A549 (cell line): ENCODE results near the gene PIANP. TPM values are rescaled to one million over a fixed set of nuclear protein-coding genes. Genes with fewer than 3 reads are reported as not detected.

Experiments
- ATAC-seq, 2 experiments: fragments of 200-7000 bp in 1 of 2; fragments of >200 bp in 1 of 2; cut with Nextera tagmentation in 1 of 2; cut with Tn5 transposase in 1 of 2; 3 replicates each; pipeline versions ENCODE4 v1.8.0 to v1.9.1; 2018 to 2020; ENCODE audit warnings: mild to moderate bottlenecking in 1 of 2, moderate library complexity in 1 of 2
- CTCF ChIA-PET: fragments of 300-600 bp; sonication (Branson Sonifier 250); formaldehyde crosslinking; extraction: SDS; loops from one replicate; lab custom pipeline; 2021; ENCODE audit warnings: antibody characterized with exemption, inconsistent platforms; lab: Yijun Ruan, JAX
- POLR2A ChIA-PET: fragments of 350-600 bp; formaldehyde crosslinking; extraction: SDS; loops from one replicate; lab custom pipeline; 2021; ENCODE audit warnings: antibody characterized with exemption, inconsistent platforms; lab: Yijun Ruan, JAX
- DNase-seq, 2 experiments: peaks; one replicate each; pipeline versions ENCODE4 v3.0.0 to v3.0.0-alpha.2; 2011 to 2016; ENCODE audit warnings: low read depth in 1 of 2, low spot score in 1 of 2
- FAIRE-seq: peaks from 2 replicates; lab custom pipeline; 2011; peaks lifted over from hg19 to GRCh38; lab: Jason Lieb, UNC
- H3K27ac ChIP-seq, 2 experiments: fragments of >200 bp; sonication (Bioruptor Twin); formaldehyde crosslinking; 3 replicates each; pipeline ENCODE4 v1.5.1; 2016 to 2017
- H3K4me1 ChIP-seq: fragments of >200 bp; sonication (Bioruptor Twin); formaldehyde crosslinking; 3 replicates; pipeline ENCODE4 v1.6.1; 2016
- H3K4me2 ChIP-seq: fragments of >200 bp; sonication (Bioruptor Twin); formaldehyde crosslinking; 3 replicates; pipeline ENCODE4 v1.6.1; 2016
- H3K4me3 ChIP-seq: fragments of >200 bp; sonication (Bioruptor Twin); formaldehyde crosslinking; 3 replicates; pipeline ENCODE4 v1.5.1; 2016
- H3K9me3 ChIP-seq: fragments of >200 bp; sonication (Bioruptor Twin); formaldehyde crosslinking; 3 replicates; pipeline ENCODE4 v1.6.1; 2016
- BCL3 ChIP-seq: fragments of >200 bp; sonication (Bioruptor Twin); formaldehyde crosslinking; IDR thresholded peaks from 3 replicates; pipeline ENCODE4 v1.6.1; 2016
- CBX8 ChIP-seq: fragments of 200-600 bp; sonication (generic); IDR thresholded peaks from 2 replicates; pipeline ENCODE4 v1.6.1; 2016
- CEBPB ChIP-seq, 2 experiments: fragments of >200 bp in 1 of 2; sonication (Bioruptor Twin) in 1 of 2; formaldehyde crosslinking in 1 of 2; IDR thresholded peaks; 2 replicates each; pipeline ENCODE4 v1.6.1; 2012 to 2016
- CHD4 ChIP-seq: fragments of 200-600 bp; sonication (generic); IDR thresholded peaks from 2 replicates; pipeline ENCODE4 v1.6.1; 2016; ENCODE audit warnings: antibody characterized with exemption, mild to moderate bottlenecking, borderline replicate concordance
- EHF ChIP-seq: fragments of 250-450 bp; sonication (Bioruptor Pico); IDR thresholded peaks from 2 replicates; pipeline ENCODE4 v1.5.0; 2020; ENCODE audit warnings: mild to moderate bottlenecking
- ELK1 ChIP-seq: fragments of 150-350 bp; IDR thresholded peaks from 2 replicates; pipeline ENCODE4 v1.6.1; 2014; ENCODE audit warnings: low read depth, mild to moderate bottlenecking, low read length
- FOSB ChIP-seq: fragments of 250-450 bp; sonication (Bioruptor Pico); IDR thresholded peaks from 2 replicates; pipeline ENCODE4 v1.5.0; 2020; ENCODE audit warnings: mild to moderate bottlenecking, moderate library complexity
- FOXS1 ChIP-seq: fragments of 250-450 bp; sonication (Bioruptor Pico); IDR thresholded peaks from 2 replicates; pipeline ENCODE4 v1.5.0; 2020; ENCODE audit warnings: mild to moderate bottlenecking, moderate library complexity
- HES2 ChIP-seq: fragments of >200 bp; sonication (Bioruptor Twin); formaldehyde crosslinking; IDR thresholded peaks from 2 replicates; pipeline ENCODE4 v1.6.1; 2016
- HMGXB4 ChIP-seq: fragments of 250-450 bp; sonication (Bioruptor Pico); IDR thresholded peaks from 2 replicates; pipeline ENCODE4 v1.5.0; 2021; ENCODE audit warnings: mild to moderate bottlenecking, moderate library complexity, borderline replicate concordance
- HOXA7 ChIP-seq: fragments of 250-450 bp; sonication (Bioruptor Pico); IDR thresholded peaks from 2 replicates; pipeline ENCODE4 v1.5.0; 2020; ENCODE audit warnings: mild to moderate bottlenecking, moderate library complexity
- KDM1A ChIP-seq: fragments of 200-600 bp; sonication (generic); IDR thresholded peaks from 2 replicates; pipeline ENCODE4 v1.6.1; 2016; ENCODE audit warnings: low read depth, mild to moderate bottlenecking
- KDM5A ChIP-seq: fragments of 200-600 bp; sonication (generic); IDR thresholded peaks from 2 replicates; pipeline ENCODE4 v1.6.1; 2016; ENCODE audit warnings: antibody characterized with exemption, mild to moderate bottlenecking
- MAX ChIP-seq: IDR thresholded peaks from 2 replicates; pipeline ENCODE4 v1.6.1; 2012
- MAZ ChIP-seq: fragments of 150-350 bp; IDR thresholded peaks from 2 replicates; pipeline ENCODE4 v1.6.1; 2014; ENCODE audit warnings: antibody characterized with exemption, low read depth, low read length, borderline replicate concordance
- NPAS2 ChIP-seq: fragments of 250-450 bp; sonication (Bioruptor Pico); IDR thresholded peaks from 2 replicates; pipeline ENCODE4 v1.8.0; 2022; ENCODE audit warnings: mild to moderate bottlenecking, moderate library complexity, borderline replicate concordance
- NR3C1 ChIP-seq: fragments of >200 bp; sonication (Bioruptor Twin); formaldehyde crosslinking; IDR thresholded peaks from 3 replicates; pipeline ENCODE4 v1.6.1; 2017
- RAD21 ChIP-seq, 2 experiments: fragments of >200 bp in 1 of 2; sonication (Bioruptor Twin) in 1 of 2; formaldehyde crosslinking in 1 of 2; IDR thresholded peaks in 1 of 2; conservative IDR thresholded peaks in 1 of 2; 2 replicates in 1 of 2; 3 replicates in 1 of 2; pipeline ENCODE4 v1.6.1; 2012 to 2018; ENCODE audit warnings: inconsistent platforms in 1 of 2
- RARB ChIP-seq: fragments of 250-450 bp; sonication (Bioruptor Pico); IDR thresholded peaks from 2 replicates; pipeline ENCODE4 v1.8.0; 2021; ENCODE audit warnings: mild to moderate bottlenecking, moderate library complexity
- RNF2 ChIP-seq: fragments of 200-600 bp; sonication (generic); IDR thresholded peaks from 2 replicates; pipeline ENCODE4 v1.6.1; 2016; ENCODE audit warnings: low read depth, mild to moderate bottlenecking, antibody characterized with exemption, moderate library complexity, borderline replicate concordance
- SREBF2 ChIP-seq: fragments of 450-650 bp; IDR thresholded peaks from 2 replicates; pipeline ENCODE4 v1.6.1; 2014; ENCODE audit warnings: mild to moderate bottlenecking, moderate library complexity
- TP53 ChIP-seq: fragments of 250-450 bp; sonication (Bioruptor Pico); IDR thresholded peaks from 2 replicates; pipeline ENCODE4 v1.5.0; 2021; ENCODE audit warnings: mild to moderate bottlenecking, moderate library complexity
- USF2 ChIP-seq: fragments of 450-650 bp; IDR thresholded peaks from 2 replicates; pipeline ENCODE4 v1.6.1; 2014; ENCODE audit warnings: antibody characterized with exemption
- ZFP36 ChIP-seq: fragments of 450-650 bp; IDR thresholded peaks from 2 replicates; pipeline ENCODE4 v1.6.1; 2014; ENCODE audit warnings: borderline replicate concordance; ENCODE audit not compliant: partially characterized antibody
- ZNF302 ChIP-seq: fragments of 250-450 bp; sonication (Bioruptor Pico); IDR thresholded peaks from 2 replicates; pipeline ENCODE4 v1.9.0; 2021; ENCODE audit warnings: inconsistent platforms, mild to moderate bottlenecking, moderate library complexity
- ZSCAN20 ChIP-seq: fragments of 250-450 bp; sonication (Bioruptor Pico); IDR thresholded peaks from 2 replicates; pipeline ENCODE4 v1.8.0; 2022; ENCODE audit warnings: mild to moderate bottlenecking, moderate library complexity
- WGBS: methylation state at CpG from one replicate; pipeline ENCODE4 v1.1.6; 2017; ENCODE audit errors: missing lambda C conversion rate; 5-methylcytosine and 5-hydroxymethylcytosine counted together
- polyA plus RNA-seq, 4 experiments: library from polyadenylated mRNA; depleted of rRNA in 3 of 4; stranded (reverse); fragments of >200 nt; fragmentation: RNase III in 1 of 4; extraction: RNeasy Plus Mini Kit Qiagen cat#74134 plus additional on column Dnase treatment in 1 of 4; gene quantifications; 2 replicates in 3 of 4; 3 replicates in 1 of 4; pipeline ENCODE4 v1.2.3, GENCODE V29; 2011 to 2017

The PIANP gene
- polyA plus RNA-seq, 2 of the 4 experiments (the other 2 are of a cell fraction) = 0.10 to 0.56 TPM

GRCh38 chr12:6666211-6666610 lies 34.4 kb downstream of the PIANP start:
- Histone ChIP-seq H3K4me1 (peaks cover 7% of the 10 kb centered on the region; the same call in 2 of the 3 replicates), H3K4me3 (no peak overlapping the region), H3K9me3 (no peaks in the 10 kb centered on the region), H3K4me2 (no peak overlapping the region), H3K27ac (no peak overlapping the region)
- ATAC-seq (no peak), FAIRE-seq (no peak), DNase-seq (no peak)
- no peak for TF ChIP-seq CEBPB (IDR thresholded peaks at IDR 0.05)
- POLR2A ChIA-PET = no interaction called here
- CTCF ChIA-PET = interaction anchor here (0.5 to 2.1 kb wide), 8 partner anchors 16 to 159 kb away, joined by 3 to 7 read pairs (median 4); partner anchors contain the start of gene ZNF384
- WGBS = 98% methylated on average over 2 of the region's 2 CpGs

- POLR2A ChIA-PET = interaction anchor here (0.7 to 0.8 kb wide), 2 partner anchors 25 to 75 kb away, joined by 4 to 5 read pairs; no protein-coding TSS in a partner anchor
- CTCF ChIA-PET = interaction anchor here (0.9 to 2.0 kb wide), 7 partner anchors 9 to 161 kb away, joined by 3 to 7 read pairs (median 5); partner anchors contain the start of gene ZNF384
- Histone ChIP-seq H3K4me2 (no peak overlapping the region), H3K4me1 (peaks cover 7% of the 10 kb centered on the region; the same call in 2 of the 3 replicates), H3K9me3 (no peaks in the 10 kb centered on the region), H3K4me3 (no peak overlapping the region), H3K27ac (no peak overlapping the region)
- ATAC-seq (no peak), FAIRE-seq (no peak), DNase-seq (no peak)
- WGBS = 88% methylated on average over 2 of the region's 2 CpGs
- TF ChIP-seq CBX8 = no peak
- no peak for TF ChIP-seq ZSCAN20 (CRISPR knock-in tag)
- no peak for TF ChIP-seq MAZ
- TF ChIP-seq NPAS2 (CRISPR knock-in tag) = no peak
- no peak for TF ChIP-seq KDM1A
- TF ChIP-seq CHD4 = no peak
- TF ChIP-seq MAX = no peak
- TF ChIP-seq SREBF2 = no peak
- TF ChIP-seq NR3C1 = no peak
- no peak for TF ChIP-seq RAD21 (conservative IDR thresholded peaks at IDR 0.05 in 1 of 2, IDR thresholded peaks at IDR 0.05 in 1 of 2)
- no peak for TF ChIP-seq HES2
- TF ChIP-seq HMGXB4 (CRISPR knock-in tag) = no peak
- TF ChIP-seq BCL3 = no peak
Measured at GRCh38 chr12:6664902-6665301, 35.7 kb downstream of the PIANP start.

- Histone ChIP-seq H3K9me3 (no peaks in the 10 kb centered on the region), H3K4me1 (peaks cover 7% of the 10 kb centered on the region; the same call in 2 of the 3 replicates), H3K4me3 (peak within 1 kb of the TSS; percentile 77), H3K27ac (peak within 1 kb of the TSS; percentile 72 to 80), H3K4me2 (peak within 1 kb of the TSS; percentile 85)
- ChIA-PET CTCF (interaction anchor here (0.7 to 1.2 kb wide), 6 partner anchors 21 to 166 kb away, joined by 3 to 5 read pairs (median 4); partner anchors contain the start of genes P3H3 and ZNF384), POLR2A (interaction anchor here (0.6 kb wide), 2 partner anchors 26 to 103 kb away, joined by 4 read pairs; partner anchors contain the start of genes PTMS and ZNF384)
- DNase-seq (peak; percentile 100), FAIRE-seq (peak; percentile 68), ATAC-seq (peak; percentile 98 to 99)
- WGBS = 2% methylated on average over 37 of the region's 37 CpGs
- 0 out of 2 replicates have a peak, but pooled peaks have one; percentile 71 for TF ChIP-seq HOXA7
- TF ChIP-seq KDM5A = peak; percentile 96
- TF ChIP-seq KDM1A = no peak
- peak; percentile 94 for TF ChIP-seq ELK1
- no peak for TF ChIP-seq USF2
- TF ChIP-seq ZFP36 = peak; percentile 68
- TF ChIP-seq FOXS1 = peak; percentile 76; the same call in 1 of the 2 replicates
- TF ChIP-seq FOSB (CRISPR knock-in tag) = 0 out of 2 replicates have a peak, but pooled peaks have one; percentile 29
- peak; percentile 34; the same call in 1 of the 2 replicates for TF ChIP-seq TP53
- TF ChIP-seq ZNF302 (CRISPR knock-in tag) = peak; percentile 80
- TF ChIP-seq EHF (CRISPR knock-in tag) = peak; percentile 88
- no peak; the same call in 1 of the 2 replicates for TF ChIP-seq RARB (CRISPR knock-in tag)
- no peak for TF ChIP-seq RNF2
Measured at GRCh38 chr12:6662906-6663742, 37.5 kb downstream of the PIANP start, which contains the start of gene ING4. TSS of gene ING4 (minus strand) at chr12:6663119. CDS start at chr12:6663101, 18 bp downstream.
